Body of pancreas (tissue), 4 donors: ENCODE measurements around the gene SLC23A1. TPM values are rescaled to one million over a fixed set of nuclear protein-coding genes. Genes with fewer than 3 reads are reported as not detected.

Experiments used
- ATAC-seq: fragments of 150-250 bp; one replicate; pipeline ENCODE4 v1.9.1; 2016
- DNase-seq, 4 donors: peaks; one replicate each; pipeline ENCODE4 v3.0.0-alpha.2; 2019
- H3K27ac ChIP-seq, 4 donors: fragments of 200-600 bp; sonication (generic); 1 replicate in 3 of 4; 2 replicates in 1 of 4; pipeline versions ENCODE4 v1.5.1 to v1.6.1; 2016 to 2019; ENCODE audit warnings: mild to moderate bottlenecking in 1 of 4, mixed read lengths in 1 of 4, moderate library complexity in 1 of 4
- H3K27me3 ChIP-seq, 2 donors: fragments of 200-600 bp; sonication (generic); one replicate each; pipeline ENCODE4 v1.6.0; 2016; ENCODE audit warnings: mild to moderate bottlenecking in 1 of 2
- H3K36me3 ChIP-seq, 2 donors: fragments of 200-600 bp; sonication (generic); replicated peaks in 1 of 2; 2 replicates each; pipeline ENCODE4 v1.5.1; 2016; ENCODE audit warnings: low read depth in 2 of 2; ENCODE audit not compliant: insufficient read depth in 1 of 2
- H3K4me1 ChIP-seq: fragments of 200-600 bp; sonication (generic); one replicate; pipeline ENCODE4 v1.6.0; 2016
- H3K4me3 ChIP-seq, 2 donors: fragments of 200-600 bp; sonication (generic); 1 replicate in 1 of 2; 2 replicates in 1 of 2; pipeline ENCODE4 v1.5.1; 2016 to 2019
- H3K9me3 ChIP-seq, 3 donors: fragments of 200-600 bp; sonication (generic); 1 replicate in 2 of 3; 2 replicates in 1 of 3; pipeline ENCODE4 v1.5.1; 2016
- POLR2A ChIP-seq, 3 donors: fragments of 450-650 bp; IDR thresholded peaks; one replicate each; pipeline ENCODE4 v1.6.1; 2016; ENCODE audit warnings: antibody characterized with exemption in 3 of 3, mild to moderate bottlenecking in 2 of 3
- WGBS, 2 donors: methylation state at CpG; one replicate each; pipeline ENCODE4 v1.1.5; 2017; 5-methylcytosine and 5-hydroxymethylcytosine counted together
- intact Hi-C: fragments of 100-400 bp; cut with DNase I; formaldehyde crosslinking; loops from one replicate; pipeline ENCODE4 v1.15.1; 2023
- total RNA-seq, 2 donors: library from RNA; depleted of rRNA; stranded (reverse); fragments of >200 nt; gene quantifications; one replicate each; pipeline ENCODE4 v1.1.0, GENCODE V29; 2016
- TF ChIP-seq, protein P1 (sequence below), 7 experiments: fragments of 450-650 bp in 4 of 7; fragments of 200-600 bp in 3 of 7; sonication (generic) in 3 of 7; IDR thresholded peaks; one replicate each; pipeline ENCODE4 v1.5.1; 2016 to 2019; ENCODE audit warnings: antibody characterized with exemption in 7 of 7

SLC23A1 gene
- total RNA-seq, 2 donors from 2014 or later = 0.66 to 0.78 TPM

GRCh38 chr5:139344177-139344576 is 38.9 kb downstream of the SLC23A1 start:
- TF ChIP-seq, protein P1, sequence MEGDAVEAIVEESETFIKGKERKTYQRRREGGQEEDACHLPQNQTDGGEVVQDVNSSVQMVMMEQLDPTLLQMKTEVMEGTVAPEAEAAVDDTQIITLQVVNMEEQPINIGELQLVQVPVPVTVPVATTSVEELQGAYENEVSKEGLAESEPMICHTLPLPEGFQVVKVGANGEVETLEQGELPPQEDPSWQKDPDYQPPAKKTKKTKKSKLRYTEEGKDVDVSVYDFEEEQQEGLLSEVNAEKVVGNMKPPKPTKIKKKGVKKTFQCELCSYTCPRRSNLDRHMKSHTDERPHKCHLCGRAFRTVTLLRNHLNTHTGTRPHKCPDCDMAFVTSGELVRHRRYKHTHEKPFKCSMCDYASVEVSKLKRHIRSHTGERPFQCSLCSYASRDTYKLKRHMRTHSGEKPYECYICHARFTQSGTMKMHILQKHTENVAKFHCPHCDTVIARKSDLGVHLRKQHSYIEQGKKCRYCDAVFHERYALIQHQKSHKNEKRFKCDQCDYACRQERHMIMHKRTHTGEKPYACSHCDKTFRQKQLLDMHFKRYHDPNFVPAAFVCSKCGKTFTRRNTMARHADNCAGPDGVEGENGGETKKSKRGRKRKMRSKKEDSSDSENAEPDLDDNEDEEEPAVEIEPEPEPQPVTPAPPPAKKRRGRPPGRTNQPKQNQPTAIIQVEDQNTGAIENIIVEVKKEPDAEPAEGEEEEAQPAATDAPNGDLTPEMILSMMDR (IDR thresholded peaks at IDR 0.05) = no peak
- TF ChIP-seq POLR2A (IDR thresholded peaks at IDR 0.05) = no peak
- peaks cover 24% of the 10 kb centered on the region for H3K4me1 ChIP-seq
- H3K36me3 ChIP-seq = no peaks in the 10 kb centered on the region
- H3K27me3 ChIP-seq = no peaks in the 10 kb centered on the region
- no peak overlapping the region for H3K4me3 ChIP-seq
- 47 to 50% methylated on average over 2 of the region's 2 CpGs for WGBS, 2 donors
- no peaks in the 10 kb centered on the region for H3K9me3 ChIP-seq
- intact Hi-C loops = no loop called here
- H3K27ac ChIP-seq = no peak overlapping the region
- ATAC-seq (no peak), DNase-seq (no peak)

GRCh38 chr5:139343476-139343875 is 39.6 kb downstream of the SLC23A1 start:
- intact Hi-C loops = no loop called here
- H3K4me1 ChIP-seq = peaks cover 24% of the 10 kb centered on the region

DNA sequence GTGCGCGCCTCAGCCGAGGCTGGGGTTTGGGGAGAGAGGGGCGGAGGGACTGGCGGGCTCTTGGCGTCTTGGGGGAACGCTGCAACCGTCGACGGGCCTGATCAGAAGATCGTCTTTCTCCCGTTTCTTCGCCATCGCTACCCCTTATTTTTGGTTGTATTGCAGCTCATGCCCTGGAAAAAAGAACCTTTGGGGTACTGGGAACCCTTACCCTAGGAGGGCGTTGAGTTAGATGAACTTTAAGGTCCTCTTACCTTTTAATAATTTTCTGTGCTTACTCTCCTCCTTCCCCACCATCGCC is 40.7 kb downstream of the SLC23A1 start:
- peak overlapping the region in 3 of 4 donors; percentile 88 to 99 (median 98) for H3K27ac ChIP-seq
- no peak for ATAC-seq
- WGBS, 2 donors = 0 to 1% methylated on average over 16 of the region's 16 CpGs
- H3K4me3 ChIP-seq = peak overlapping the region; percentile 41 to 69
- H3K4me1 ChIP-seq = peaks cover 24% of the 10 kb centered on the region
- DNase-seq = no peak
- no peaks in the 10 kb centered on the region for H3K9me3 ChIP-seq
- no peaks in the 10 kb centered on the region for H3K36me3 ChIP-seq
- no peaks in the 10 kb centered on the region for H3K27me3 ChIP-seq
- intact Hi-C loops = no loop called here
- TF ChIP-seq, protein P1 (IDR thresholded peaks at IDR 0.05) = no peak
- TF ChIP-seq POLR2A (IDR thresholded peaks at IDR 0.05) = no peak

More at GRCh38 chr5:139343476-139343875, 39.6 kb downstream of the SLC23A1 start:
- no peaks in the 10 kb centered on the region for H3K36me3 ChIP-seq
- DNase-seq (no peak), ATAC-seq (no peak)
- no peak overlapping the region for H3K27ac ChIP-seq
- H3K4me3 ChIP-seq = no peak overlapping the region
- WGBS, 2 donors = 76 to 82% methylated on average over 9 of the region's 9 CpGs
- H3K9me3 ChIP-seq = no peaks in the 10 kb centered on the region
- TF ChIP-seq POLR2A (IDR thresholded peaks at IDR 0.05) = no peak
- TF ChIP-seq, protein P1 (IDR thresholded peaks at IDR 0.05) = no peak
- H3K27me3 ChIP-seq = no peaks in the 10 kb centered on the region

GRCh38 chr5:139341689-139342422 is 41.2 kb downstream of the SLC23A1 start, which contains the start of gene PAIP2:
TSS of gene PAIP2 (plus strand) at chr5:139341854. CDS start at chr5:139363785, 21,931 bp downstream.
- no peaks in the 10 kb centered on the region for H3K9me3 ChIP-seq
- peak; percentile 82 to 97 (median 96) for TF ChIP-seq POLR2A (IDR thresholded peaks at IDR 0.05)
- TF ChIP-seq, protein P1 (IDR thresholded peaks at IDR 0.05) = peak; percentile 71 to 91 (median 88)
- peaks cover 24% of the 10 kb centered on the region for H3K4me1 ChIP-seq
- intact Hi-C loops = no loop called here
- H3K27ac ChIP-seq = peak within 1 kb of the TSS; percentile 88 to 99 (median 96)
- peak within 1 kb of the TSS; percentile 41 to 69 for H3K4me3 ChIP-seq
- no peaks in the 10 kb centered on the region for H3K36me3 ChIP-seq
- 0 to 1% methylated on average over 38 to 66 of the region's 66 CpGs for WGBS, 2 donors
- peak; percentile 99 for ATAC-seq
- DNase-seq = peak; percentile 96 to 98 (median 98)
- H3K27me3 ChIP-seq = no peaks in the 10 kb centered on the region
